RWPE1 (cell line): ENCODE data around the gene PGR.

Experiments used
- CTCF ChIA-PET: fragments of 350-600 bp; sonication (Branson Sonifier 250); formaldehyde crosslinking; extraction: SDS; loops from one replicate; lab custom pipeline; 2021; lab: Yijun Ruan, JAX
- POLR2A ChIA-PET: fragments of 400-600 bp; formaldehyde crosslinking; extraction: SDS; loops from one replicate; lab custom pipeline; 2020; ENCODE audit warnings: antibody characterized with exemption; ENCODE audit not compliant: low non-redundant PET; lab: Yijun Ruan, JAX
- DNase-seq: peaks from one replicate; pipeline ENCODE4 v3.0.0; 2012; ENCODE audit warnings: low spot score
- H3K27ac ChIP-seq: fragments of 450-650 bp; 2 replicates; pipeline ENCODE4 v1.5.1; 2017
- CTCF ChIP-seq: fragments of 450-650 bp; conservative IDR thresholded peaks from 2 replicates; pipeline ENCODE4 v1.5.1; 2017; ENCODE audit warnings: low read depth, mild to moderate bottlenecking

PGR gene

GRCh38 chr11:101009690-101010055 lies 119.9 kb downstream of the PGR start:
- TF ChIP-seq CTCF, result no peak
- CTCF ChIA-PET, result interaction anchor here (0.6 kb wide), 1 partner anchor 14 kb away, joined by 4 read pairs; no protein-coding TSS in a partner anchor
- POLR2A ChIA-PET, result no interaction called here

GRCh38 chr11:101008961-101009689 lies 120.5 kb downstream of the PGR start:
- CTCF ChIA-PET, result no interaction called here
- H3K27ac ChIP-seq, result no peak overlapping the region
- no peak for TF ChIP-seq CTCF
- POLR2A ChIA-PET, result no interaction called here
- no peak for DNase-seq

More at GRCh38 chr11:101009690-101010055, 119.9 kb downstream of the PGR start:
- DNase-seq, result no peak
- no peak overlapping the region for H3K27ac ChIP-seq

GRCh38 chr11:101003468-101003867 lies 126.1 kb downstream of the PGR start:
- ChIA-PET CTCF (interaction anchor here (0.5 kb wide), 1 partner anchor 244 kb away, joined by 5 read pairs; no protein-coding TSS in a partner anchor), POLR2A (no interaction called here)
- H3K27ac ChIP-seq, result no peak overlapping the region
- no peak for DNase-seq
- TF ChIP-seq CTCF, result no peak

- no peak for DNase-seq
- no peak overlapping the region for H3K27ac ChIP-seq
- POLR2A ChIA-PET, result no interaction called here
- CTCF ChIA-PET, result no interaction called here
- TF ChIP-seq CTCF, result no peak
Observed at GRCh38 chr11:100999756-101000155, 129.9 kb downstream of the PGR start.

- POLR2A ChIA-PET, result no interaction called here
- CTCF ChIA-PET, result no interaction called here
Observed at GRCh38 chr11:100994966-100995365, 134.6 kb downstream of the PGR start.

GRCh38 chr11:100991541-100991940 lies 138.1 kb downstream of the PGR start:
- POLR2A ChIA-PET, result no interaction called here
- no peak overlapping the region for H3K27ac ChIP-seq
- no peak for DNase-seq
- CTCF ChIA-PET, result no interaction called here
- no peak for TF ChIP-seq CTCF

More at GRCh38 chr11:100994966-100995365, 134.6 kb downstream of the PGR start:
- no peak overlapping the region for H3K27ac ChIP-seq
- DNase-seq, result no peak
- TF ChIP-seq CTCF, result no peak
